Stimulated activated naive CD4-positive, alpha-beta T cell (primary cell): Measurements from ENCODE around the gene SLC25A25.
"Not testable (repeated sequence)": the region's sequence is repeated elsewhere in the genome, so short reads cannot be mapped to it uniquely, and the experiment has no call there.

ENCODE experiments used
- DNase-seq, 6 experiments: peaks; one replicate each; lab custom pipeline; 2025; lab: John Stamatoyannopoulos, UW

Gene SLC25A25

GRCh38 chr9:128124873-128125579 lies 57.0 kb downstream of the SLC25A25 start:
- DNase-seq: peak in 4 of 6 experiments; percentile 9 to 38 (median 14)

GRCh38 chr9:128125580-128126354 lies 57.7 kb downstream of the SLC25A25 start:
- no peak for DNase-seq

GRCh38 chr9:128127568-128127989 lies 59.5 kb downstream of the SLC25A25 start, which contains the start of gene PTGES2:
Gene PTGES2 (minus strand): TSS chr9:128127729. CDS start chr9:128127717, 12 bp downstream.
- DNase-seq: peak; percentile 61 to 85 (median 76)

GRCh38 chr9:128127990-128128835 lies 60.2 kb downstream of the SLC25A25 start:
- peak; percentile 82 to 100 (median 91) for DNase-seq

- no peak for DNase-seq
These were observed 61.0 kb downstream of the SLC25A25 start for GRCh38 chr9:128128836-128129590.

- DNase-seq: peak in 3 of 6 experiments; percentile 26 to 36 (median 35)
These were observed 62.1 kb downstream of the SLC25A25 start for GRCh38 chr9:128129976-128130590.

GRCh38 chr9:128130651-128131050 lies 62.6 kb downstream of the SLC25A25 start:
- DNase-seq: not testable (repeated sequence)

- DNase-seq: not testable (repeated sequence)
These were observed 63.3 kb downstream of the SLC25A25 start for GRCh38 chr9:128131346-128131745.

GRCh38 chr9:128132139-128132538 lies 64.1 kb downstream of the SLC25A25 start:
- not testable (repeated sequence) for DNase-seq

- not testable (repeated sequence) for DNase-seq
These were observed 67.5 kb downstream of the SLC25A25 start for GRCh38 chr9:128135561-128135960.

GRCh38 chr9:128136816-128137793 lies 69.1 kb downstream of the SLC25A25 start:
- no peak for DNase-seq

- DNase-seq: no peak
These were observed 70.0 kb downstream of the SLC25A25 start for GRCh38 chr9:128138001-128138400.

GRCh38 chr9:128139621-128140020 lies 71.6 kb downstream of the SLC25A25 start:
- no peak for DNase-seq

- DNase-seq: no peak
These were observed 73.6 kb downstream of the SLC25A25 start for GRCh38 chr9:128141604-128142003.

GRCh38 chr9:128142061-128142460 lies 74.0 kb downstream of the SLC25A25 start:
- peak in 2 of 6 experiments; percentile 24 to 27 for DNase-seq

GRCh38 chr9:128142596-128142995 lies 74.6 kb downstream of the SLC25A25 start:
- no peak for DNase-seq

- DNase-seq: no peak
These were observed 75.7 kb downstream of the SLC25A25 start for GRCh38 chr9:128143525-128144238.

GRCh38 chr9:128144239-128145181 lies 76.5 kb downstream of the SLC25A25 start:
- no peak for DNase-seq
